NOMO-1 treated with DMSO at 0.1 percent for 48 hours (cell line): Measurements from ENCODE around the gene USP54.

Experiments used
- DNase-seq: peaks from one replicate; lab custom pipeline; 2025; ENCODE audit not compliant: unreplicated experiment; lab: John Stamatoyannopoulos, UW

Gene USP54

DNA sequence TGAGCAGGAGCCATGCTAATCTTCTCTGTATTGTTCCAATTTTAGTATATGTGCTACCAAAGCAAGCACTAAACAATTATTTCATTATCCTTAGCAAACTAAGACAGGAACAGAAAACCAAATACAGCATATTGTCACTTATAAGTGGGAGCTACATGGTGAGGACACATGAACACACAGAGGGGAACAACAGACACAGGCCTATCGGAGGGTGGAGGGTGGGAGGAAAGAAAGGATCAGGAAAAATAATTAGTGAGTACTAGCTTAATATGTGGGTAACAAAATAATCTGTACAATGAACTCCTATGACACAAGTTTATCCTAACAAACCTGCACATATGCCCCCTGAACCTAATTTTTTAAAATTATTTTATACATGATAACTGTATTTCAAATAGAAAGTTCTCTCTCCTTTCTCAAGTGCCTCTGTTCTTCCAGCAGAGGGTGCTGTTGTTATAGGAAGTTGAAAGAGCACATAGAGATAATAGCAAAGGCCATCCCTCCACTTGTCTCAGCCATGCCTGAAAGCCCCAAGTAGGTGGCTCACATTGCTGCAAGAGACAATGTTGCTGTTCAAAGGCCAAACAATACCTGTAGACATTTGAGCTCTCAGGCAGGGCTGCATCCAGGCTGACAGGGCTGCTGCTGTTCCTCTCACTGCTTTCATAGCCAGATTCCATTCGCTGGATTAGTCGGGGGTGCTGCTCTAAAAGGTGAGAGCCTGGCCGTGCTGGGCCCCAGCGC is 61.9 kb downstream of the USP54 start:
- DNase-seq: peak; percentile 86

DNA sequence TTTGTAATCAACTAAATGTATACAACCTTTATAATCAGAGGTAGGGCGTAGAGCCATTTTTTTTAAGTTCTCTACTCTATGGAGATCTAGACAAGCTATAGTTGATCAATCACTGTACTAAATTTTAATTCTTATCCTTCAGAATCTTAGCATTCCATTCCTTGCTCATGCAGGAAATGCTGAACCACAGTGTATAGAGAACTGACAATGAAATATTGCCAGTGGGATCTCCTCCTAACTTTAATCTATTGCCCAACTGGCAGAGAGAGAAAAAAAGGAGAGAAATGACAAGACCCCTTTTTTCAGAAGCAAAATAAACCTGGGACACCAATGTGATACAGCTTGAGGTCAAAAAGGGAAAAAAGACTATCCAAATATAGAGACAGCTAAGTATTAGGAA is 68.9 kb downstream of the USP54 start:
- DNase-seq: no peak

DNA sequence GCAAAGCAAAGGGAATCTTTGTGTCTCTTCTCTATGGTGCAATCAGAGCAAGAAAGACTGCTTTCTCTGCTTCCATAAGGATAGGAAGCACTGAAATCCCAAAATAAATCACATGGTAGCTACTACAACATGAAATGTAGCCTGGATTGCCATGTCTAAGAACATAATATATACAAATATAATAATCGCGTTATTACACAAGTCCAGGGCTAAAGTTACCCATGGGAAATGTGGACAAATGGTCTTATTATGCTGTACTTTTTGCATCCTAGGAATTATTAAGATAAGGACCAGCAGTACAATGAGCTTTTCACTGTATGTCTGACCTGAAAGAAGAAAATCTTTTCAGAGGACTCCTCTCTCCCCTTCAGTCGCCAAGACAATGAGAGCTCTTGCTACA is 71.8 kb downstream of the USP54 start:
- no peak for DNase-seq

DNA sequence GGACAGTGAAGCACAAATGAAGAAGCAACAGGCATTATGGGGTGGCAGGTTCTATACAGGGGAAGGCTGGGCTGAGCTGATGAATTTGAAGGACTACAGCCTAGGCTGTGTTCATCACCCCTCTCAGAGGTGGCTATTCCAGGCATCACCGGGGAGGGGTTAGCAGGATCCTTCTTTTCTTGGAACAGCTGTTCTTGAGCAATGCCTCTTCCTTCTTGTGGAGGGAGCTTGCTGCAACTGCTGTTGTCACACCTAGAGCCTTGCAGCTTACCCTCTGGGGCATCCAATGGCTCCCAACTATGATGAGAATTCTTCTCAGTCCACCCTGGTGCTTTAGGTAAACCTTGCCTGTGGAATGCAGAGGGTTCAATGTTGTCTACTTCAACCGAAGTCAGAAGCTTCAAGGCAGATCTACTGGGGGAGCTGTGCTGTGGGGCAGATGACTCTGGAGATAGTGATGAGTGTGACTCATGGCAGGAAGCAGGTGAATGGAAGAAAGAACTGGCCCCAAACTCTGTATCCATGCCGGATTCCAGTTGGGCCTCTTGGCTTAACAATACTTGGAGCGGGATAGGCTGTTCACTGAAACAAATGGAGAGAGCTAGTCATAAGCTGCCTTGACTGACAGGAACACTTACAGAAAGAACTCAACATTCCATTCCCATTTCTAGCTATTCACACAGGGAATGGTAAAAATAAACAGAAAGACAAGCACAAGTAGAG is 73.8 kb downstream of the USP54 start:
- no peak for DNase-seq

DNA sequence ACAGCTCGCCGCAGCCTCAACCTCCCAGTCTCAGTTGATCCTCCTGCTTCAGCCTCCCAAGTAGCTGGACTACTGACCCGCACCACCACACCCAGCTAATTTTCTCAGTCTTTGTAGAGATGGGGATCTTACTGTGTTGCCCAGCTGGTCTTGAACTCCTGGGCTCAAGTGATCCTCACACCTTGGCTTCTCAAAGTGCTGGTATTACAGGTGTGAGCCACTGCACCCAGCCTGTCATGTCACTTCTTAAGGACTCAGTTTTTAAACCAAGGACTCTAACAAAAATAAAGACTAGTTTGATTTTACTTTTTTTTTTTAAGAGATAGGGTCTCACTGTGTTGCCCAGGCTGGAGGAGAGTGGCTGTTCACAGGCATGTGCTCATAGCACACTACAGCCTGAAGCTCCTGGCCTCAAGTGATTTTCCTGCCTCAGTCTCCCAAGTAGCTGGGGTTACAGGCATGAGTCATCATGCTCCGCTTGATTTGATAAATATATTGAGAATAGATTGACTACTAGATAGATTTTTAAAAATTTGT is 78.9 kb downstream of the USP54 start:
- DNase-seq: no peak

DNA sequence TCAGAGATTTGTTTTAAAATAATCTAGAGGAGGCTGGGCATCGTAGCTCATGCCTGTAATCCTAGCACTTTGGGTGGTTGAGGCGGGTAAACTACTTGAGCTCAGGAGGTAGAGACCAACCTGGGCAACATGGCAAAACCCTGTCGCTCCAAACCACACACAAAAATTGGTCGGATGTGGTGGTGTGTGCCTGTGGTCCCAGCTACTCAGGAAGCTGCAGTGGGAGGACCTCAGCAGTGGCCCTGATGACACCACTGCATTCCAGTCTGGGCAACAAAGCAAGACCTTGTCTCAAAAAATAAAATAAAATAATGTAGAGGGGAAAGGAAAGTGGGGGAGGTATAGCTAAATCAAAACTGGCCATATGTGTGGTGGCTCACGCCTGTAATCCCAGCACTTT is 81.4 kb downstream of the USP54 start:
- DNase-seq: no peak

DNA sequence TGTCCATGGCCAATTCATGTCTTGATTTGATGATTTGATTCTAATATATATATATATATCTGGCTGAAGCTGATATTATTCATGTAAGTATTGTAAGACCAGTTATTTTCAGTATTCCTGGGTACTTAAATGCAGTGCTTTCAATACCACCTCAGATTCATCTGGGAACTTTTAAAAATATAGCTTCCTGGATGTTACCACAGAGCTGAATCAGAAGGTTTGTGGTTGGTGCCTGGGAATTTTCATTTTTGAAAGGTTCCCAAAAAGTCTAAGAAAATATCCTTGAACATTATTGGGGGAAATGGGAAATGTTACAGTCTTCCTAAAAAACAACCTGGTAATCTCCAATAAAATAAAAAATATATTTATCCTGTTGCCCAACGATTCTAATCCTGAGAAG is 84.7 kb downstream of the USP54 start:
- DNase-seq: no peak

DNA sequence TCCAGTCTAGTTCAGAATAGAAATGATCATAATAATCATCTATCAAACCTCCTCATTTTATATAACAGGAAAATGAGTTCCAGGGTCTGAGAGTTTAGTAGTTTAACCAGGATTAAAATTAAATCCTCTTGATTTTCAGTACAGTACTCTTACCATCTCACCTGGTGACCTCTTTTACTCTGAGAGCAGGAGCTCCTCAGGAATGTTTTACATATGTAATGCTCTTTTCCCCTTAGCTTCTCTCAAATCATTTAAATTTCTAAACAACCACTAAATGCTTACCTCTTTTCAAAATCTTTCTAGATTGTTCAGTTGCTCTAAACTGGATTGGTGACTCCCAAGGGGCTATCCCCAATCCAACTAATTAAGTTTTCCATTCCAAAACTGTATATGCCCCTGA is 85.1 kb downstream of the USP54 start:
- no peak for DNase-seq

DNA sequence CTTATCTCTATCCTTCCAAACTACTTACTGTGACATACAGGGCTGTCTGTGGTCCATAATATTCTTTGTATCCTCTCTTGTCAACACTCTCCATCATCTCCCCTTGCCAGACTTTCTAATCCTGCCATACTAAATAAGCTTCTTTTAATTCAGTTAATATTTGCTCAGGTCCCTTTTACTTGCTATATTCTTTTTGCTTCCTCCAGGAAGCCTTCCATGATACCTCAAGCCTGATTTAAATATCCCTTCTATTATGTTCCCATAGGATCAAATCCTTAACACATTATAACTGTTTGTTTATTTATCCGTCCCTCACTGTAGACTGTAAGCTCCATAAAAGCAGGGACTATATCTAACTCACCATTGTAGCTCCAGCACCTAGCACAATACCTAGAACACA is 88.1 kb downstream of the USP54 start:
- DNase-seq: no peak

DNA sequence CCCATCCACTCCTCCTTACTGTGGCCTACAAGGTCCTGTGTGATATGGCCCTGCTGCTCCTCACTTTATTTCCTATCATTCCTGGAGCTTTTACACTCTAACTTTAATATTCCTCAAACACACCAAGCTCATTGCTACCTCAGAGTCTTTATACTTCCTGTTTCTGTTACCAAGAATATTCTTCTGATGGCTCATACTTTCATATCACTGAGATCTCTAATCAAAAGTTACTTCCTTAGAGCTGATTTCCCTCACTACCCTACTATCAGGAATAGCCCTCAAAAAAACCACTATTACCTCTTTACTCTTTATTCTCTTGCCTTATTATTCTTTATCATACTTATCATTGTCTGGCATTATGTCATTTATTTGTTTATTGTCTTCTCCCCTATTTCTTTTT is 89.5 kb downstream of the USP54 start:
- DNase-seq: peak; percentile 65

DNA sequence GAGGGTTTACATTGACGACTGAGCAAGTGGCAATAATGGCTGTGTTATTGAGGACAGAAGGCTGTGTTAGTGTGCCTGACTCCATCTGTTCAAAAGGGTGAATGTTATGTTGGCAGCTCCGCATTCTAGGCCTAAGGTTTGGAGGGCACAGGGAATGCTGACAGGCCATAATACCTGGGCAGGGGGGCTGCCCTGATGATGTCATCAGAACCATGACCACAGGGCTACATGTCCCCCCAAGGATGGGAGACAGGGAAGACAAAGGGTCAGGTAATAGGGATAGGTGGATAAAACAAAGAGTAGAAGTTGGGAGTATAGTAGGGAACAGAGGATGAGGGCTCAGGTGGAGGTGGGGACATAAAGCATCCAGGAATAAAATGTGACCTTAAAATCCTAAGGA is 93.5 kb downstream of the USP54 start:
- DNase-seq: no peak

DNA sequence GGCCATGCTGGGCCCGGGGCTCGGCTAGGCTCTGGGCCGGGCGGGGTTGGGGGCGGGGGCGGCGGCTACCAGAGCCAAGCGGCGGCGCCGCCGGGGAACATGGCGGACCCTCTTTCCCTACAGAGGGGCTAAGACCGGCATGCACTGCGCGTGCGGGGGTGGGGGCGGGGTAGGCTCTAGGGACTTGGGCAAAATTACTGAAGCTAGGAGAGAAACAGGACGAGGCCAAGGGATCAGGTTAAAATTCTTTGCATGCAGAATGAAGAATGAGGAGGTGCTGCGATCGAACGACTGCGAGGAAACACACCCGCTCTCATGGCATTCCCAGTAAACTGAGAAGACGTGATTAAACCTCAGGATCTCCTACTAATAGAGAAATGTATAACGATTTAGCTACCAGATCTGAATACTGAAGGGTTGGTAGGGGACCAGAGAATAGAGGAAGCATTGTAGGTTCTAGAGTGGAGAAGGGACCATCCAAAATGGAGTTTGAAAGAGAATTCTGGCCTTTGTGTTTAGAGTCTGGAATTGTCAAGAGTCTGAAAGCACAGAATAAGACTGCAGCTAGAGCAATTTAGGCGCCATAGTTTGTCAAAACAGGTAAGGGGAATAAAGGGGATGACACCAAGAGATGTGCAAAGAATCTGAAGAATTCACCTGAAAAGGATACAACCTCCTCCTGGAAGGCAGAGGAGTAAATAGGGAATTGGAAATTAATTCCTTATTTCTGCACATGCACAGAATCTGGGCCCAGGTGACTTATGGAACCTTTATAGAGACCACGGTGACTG is 95.1 kb downstream of the USP54 start, which contains the start of gene PPP3CB:
Gene PPP3CB (minus strand): TSS at position 141 of the 791 bp plus-strand sequence. CDS start 135 bp downstream, at position 6.
- DNase-seq: peak; percentile 90

DNA sequence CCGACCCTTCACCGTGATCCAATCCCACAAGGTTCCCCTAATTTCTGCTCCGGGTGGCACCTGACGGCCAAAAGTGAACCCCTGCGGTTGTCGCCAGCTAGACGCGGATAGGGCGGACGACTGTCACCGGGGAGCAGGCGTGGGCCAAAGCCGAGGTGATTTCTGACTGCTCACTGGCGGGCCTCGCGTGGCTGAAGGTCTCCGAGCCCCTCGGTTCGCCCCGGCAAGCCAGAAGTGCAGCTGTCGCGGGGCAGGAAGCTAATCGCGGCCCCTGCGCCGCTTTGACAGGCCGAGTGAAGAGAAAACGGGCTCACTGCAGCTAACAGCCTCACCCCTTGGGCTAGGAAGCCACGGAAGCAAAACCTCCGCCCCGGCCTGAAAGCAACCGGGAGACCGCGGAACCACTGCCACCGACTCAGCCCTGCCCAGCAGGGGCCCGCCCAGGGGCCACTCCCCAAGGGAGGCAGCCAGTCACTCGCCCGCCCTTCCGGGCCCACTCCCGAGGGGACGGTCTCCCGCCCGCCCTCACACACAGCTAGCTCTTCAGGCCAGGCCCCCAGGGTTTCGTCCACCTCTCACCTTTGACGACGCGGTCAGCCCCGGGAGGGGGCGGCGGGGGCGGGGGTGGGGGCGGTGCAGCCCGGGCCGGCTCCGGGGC is 95.8 kb downstream of the USP54 start:
- peak; percentile 86 for DNase-seq

DNA sequence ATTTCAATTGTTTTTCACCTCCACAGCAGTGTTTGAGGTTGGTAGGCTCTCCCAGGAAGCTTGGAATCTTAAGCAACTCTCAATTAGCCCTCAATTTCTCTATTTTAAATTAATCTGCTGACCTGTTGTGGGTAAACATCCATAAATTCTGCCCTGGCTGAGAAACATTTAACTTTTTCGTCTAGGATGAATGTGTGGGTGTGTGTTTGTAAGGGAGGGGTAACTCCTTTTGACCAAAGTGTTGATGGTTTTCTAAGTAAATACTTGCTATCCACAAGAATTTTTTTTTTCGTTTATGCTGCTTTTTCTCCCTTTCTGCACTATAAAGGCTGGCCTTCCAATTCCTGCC is 96.3 kb downstream of the USP54 start:
- no peak for DNase-seq

DNA sequence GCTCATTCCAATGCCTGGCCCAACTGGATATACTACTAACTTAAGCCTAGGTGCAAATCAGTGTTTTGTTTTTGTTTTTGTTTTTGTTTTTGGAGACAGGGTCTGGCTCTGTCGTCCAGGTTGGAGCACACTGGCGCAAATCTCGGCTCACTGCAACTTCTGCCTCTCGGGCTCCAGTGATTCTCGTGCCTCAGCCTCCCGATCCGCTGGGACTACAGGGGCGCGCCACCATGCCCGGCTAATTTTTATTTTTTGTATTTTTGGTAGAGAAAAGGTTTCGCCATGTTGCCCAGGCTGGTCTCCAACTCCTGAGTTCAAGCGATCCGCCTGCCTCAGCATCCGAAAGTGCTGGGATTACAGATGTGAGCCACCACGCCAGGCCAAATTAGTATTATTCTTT is 96.9 kb downstream of the USP54 start:
- no peak for DNase-seq

DNA sequence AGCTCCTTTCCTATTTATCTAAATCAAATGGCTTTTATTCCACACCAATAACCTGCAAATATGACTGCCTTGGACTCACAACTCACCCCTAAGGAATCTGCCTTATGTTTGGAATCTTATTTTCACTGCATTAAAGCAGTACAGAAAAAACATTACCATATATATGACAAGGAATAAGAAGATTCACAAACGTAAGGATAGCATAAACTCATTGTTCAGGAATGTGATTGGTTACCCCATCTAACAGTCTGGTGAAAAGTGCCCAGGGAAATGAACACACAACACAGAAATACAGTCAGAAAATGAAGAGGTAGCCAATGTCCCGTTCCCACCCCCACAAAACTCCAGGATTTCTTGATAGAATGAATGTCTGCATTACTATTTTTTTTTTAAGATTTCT is 97.4 kb downstream of the USP54 start:
- DNase-seq: no peak

DNA sequence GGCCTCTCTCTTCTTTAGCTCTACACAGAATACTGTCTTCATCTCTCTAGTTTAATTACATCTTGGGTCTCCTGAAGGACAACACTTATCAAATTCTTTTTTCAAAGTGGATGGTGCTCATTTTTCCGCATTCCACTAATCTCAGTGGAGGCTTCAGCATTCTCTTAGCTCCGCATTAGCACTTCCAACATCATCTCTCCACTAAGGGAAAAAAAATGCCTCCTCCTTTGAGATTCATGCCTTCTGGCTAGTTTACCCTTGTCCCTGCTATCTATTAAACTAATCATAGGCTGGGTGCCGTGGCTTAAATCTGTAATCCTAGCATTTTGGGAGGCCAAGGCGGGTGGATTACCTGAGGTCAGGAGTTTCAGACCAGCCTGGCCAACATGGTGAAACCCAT is 104.5 kb downstream of the USP54 start:
- DNase-seq: no peak

DNA sequence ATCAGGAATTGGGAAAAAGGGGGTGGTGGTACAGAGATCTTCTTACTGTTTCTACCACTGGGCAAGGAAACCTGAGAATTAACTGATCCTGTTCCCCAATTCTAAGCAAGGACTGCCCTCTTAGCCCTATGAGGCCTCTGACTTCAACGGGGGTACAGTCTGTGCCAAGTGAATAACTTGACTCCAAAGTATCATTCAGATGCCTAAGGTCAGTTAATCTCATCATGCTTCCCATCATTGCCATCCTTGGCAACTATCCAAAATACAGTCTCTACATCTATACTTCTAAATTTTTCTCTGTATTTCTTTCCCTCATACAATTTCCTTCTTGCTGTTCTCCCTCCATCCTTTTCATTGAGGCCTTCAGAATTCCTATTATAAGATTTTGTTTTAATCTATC is 105.8 kb downstream of the USP54 start:
- DNase-seq: no peak

DNA sequence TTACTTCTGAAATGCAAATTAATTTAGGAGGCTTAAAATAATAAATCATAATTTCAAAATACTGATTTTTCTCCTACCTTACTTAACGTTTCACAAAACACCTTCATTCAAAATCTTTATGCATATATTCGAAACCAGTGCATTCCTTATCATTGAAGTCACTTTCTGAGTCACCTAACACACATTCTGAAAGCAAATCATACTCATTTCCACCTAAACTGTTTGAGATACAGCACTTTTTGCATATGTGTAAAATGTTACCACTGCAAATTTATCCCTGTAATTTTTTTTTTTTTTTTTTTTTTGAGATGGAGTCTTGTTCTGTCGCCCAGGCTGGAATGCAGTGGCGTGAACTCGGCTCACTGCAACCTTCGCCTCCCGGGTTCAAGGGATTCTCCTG is 111.0 kb downstream of the USP54 start:
- DNase-seq: no peak

DNA sequence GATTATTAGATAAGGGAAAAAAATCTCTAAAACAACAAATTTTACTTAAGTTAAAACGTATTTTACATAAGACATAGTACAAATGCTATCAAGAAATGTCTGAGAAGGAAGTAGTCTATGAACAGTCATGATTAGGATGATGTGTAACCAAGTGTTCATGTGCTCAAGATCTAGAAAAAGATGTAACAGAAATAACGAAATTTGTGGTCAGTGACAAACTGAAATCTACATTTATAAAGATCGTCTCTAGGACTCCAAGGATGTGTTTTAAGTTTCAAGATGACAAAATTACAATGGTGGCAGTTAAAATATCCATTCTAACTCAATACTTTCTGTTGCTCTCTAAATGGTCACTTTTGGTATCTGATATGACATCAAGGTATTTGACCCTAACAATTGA is 112.5 kb downstream of the USP54 start:
- DNase-seq: no peak

DNA sequence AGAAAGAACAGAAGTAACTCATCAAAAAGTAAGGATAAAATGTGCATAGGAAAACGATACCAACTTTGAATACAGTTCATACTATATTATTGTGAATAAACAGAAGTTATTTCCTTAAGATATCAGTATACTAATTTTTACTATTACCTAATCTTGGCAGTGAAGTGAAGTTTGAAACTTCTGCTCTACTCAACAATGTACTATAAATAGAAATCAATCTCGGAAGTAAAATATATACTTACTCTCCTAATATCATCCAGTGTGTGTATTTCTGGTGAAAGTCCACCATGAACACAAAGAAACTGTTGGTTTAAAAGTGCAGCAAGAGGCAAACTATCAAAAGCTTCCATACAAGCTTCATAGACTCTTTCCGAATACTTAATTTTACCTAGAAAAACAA is 119.9 kb downstream of the USP54 start:
- DNase-seq: no peak
